NCI-H748 treated with DMSO at 0.1 percent for 48 hours (cell line): ENCODE measurements around the gene PLOD3.

Experiments
- DNase-seq: peaks from one replicate; lab custom pipeline; 2025; lab: John Stamatoyannopoulos, UW

Gene PLOD3

DNA sequence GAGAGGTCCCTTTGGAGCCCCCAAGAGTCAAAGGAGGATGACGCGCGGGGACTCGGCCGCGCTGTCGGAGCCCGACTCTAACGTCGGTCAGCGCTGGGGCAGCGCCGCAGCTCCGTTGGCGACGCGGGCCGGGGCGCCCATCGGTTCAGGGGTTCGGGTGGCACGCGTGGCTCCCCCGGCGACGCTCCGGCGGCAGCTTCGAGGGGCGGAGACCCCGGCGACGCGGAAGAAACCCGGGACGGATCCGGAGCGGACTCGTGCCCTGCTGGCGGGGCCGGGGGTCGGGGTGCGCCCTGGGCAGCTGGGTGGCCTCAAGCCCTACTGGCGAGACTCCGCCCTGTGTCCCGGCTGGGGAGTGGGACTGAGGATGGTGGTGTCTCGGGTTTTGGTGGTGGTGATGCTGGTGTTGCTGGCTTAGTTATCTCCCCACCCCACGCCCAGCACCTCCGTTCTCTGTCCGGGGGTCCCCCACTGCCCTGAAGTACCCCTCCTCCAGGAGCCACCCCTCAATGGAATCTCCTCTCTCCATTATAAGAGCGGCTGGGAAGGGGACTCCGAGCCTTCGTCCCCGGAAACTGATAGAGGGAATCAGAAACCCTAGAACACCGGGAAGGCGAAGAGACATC, 37.1 kb downstream of the PLOD3 start, which contains the start of gene NAT16:
Gene NAT16, minus strand, starts transcription at position 164 of the 626 bp plus-strand sequence. CDS start 5,486 bp downstream, outside the sequence.
- no peak for DNase-seq

DNA sequence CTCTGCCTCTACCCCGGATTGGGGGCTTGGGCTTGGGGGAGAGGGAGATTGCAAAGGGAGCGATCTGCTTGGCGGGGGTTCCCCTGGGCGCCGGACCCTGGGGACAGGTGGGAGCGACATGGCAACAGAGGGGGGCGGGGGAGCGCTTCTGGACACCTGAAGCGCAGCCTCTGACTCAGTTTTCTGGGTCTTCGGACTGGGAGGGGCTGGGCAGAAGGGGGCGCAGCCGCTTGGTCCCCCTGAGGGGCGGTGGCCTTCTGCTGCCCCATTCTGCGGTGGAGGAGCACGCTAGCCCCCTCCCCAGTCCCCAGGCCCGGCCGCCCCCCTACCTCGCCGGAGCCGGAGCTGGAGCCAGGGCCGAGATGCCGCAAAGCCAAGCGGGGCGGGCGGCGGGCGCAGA, 37.7 kb downstream of the PLOD3 start:
- DNase-seq, result no peak

DNA sequence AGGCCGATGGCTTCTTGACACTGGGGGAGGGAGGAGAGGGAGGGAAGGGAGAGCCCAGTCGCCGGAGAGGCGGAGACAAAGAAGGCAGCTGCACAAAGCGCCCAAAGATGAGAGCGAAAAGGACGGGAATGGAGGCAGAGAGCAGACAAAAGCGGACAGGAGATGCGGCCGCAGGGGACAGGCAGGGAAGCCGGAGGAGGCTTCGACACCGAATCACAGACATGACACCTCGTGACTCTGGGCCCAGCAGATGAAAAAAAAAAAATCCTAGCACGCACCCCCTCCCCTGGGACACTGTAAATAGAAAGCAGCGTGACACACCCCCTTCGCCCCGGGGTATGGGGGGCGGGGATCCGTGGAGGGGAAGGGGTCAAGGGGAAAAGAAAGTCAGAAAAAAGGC, 38.3 kb downstream of the PLOD3 start:
- DNase-seq, result peak; percentile 42

DNA sequence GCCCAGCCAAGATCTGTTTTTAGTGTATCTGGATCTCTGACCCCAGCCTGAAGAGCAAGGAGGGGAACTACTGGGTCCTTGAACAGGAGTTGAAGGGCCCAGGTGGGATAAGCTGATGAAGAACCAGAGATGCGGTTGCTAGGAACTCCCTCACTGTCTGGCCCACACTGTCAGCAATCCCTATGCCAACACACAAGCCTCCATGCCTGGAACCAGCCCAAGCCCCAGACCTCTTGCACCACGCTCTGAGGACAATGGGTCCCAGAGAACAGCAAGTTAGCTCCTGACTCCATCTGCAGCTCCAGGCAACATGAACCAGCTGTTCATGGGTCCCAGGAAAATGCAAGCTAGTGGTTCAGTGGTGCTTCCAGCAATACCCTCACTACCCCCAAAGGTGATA, 39.7 kb downstream of the PLOD3 start:
- DNase-seq, result no peak

DNA sequence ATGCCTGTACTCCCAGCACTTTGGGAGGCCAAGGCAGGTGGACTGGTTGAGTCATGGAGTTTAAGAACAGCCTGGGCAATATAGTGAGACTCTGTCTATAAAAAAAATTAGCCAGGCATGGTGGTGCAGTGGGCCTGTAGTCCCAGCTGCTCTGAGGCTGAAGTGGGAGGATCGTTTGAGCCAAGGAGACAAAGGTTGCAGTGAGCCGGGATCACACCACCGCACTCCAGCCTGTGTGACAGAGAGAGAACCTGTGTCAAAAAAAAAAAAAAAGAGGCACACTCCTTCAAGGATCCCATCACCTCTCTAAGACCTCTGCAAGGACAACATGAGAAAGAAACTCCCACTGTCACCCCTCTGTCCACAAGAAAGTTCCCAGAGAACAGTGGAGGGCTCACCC, 41.7 kb downstream of the PLOD3 start:
- no peak for DNase-seq

- DNase-seq, result no peak
Observed at GRCh38 chr7:101174322-101174854, 43.0 kb downstream of the PLOD3 start.

- no peak for DNase-seq
Observed at GRCh38 chr7:101173752-101174244, 43.6 kb downstream of the PLOD3 start.

GRCh38 chr7:101172854-101173751, 44.3 kb downstream of the PLOD3 start:
- DNase-seq, result peak; percentile 19

DNA sequence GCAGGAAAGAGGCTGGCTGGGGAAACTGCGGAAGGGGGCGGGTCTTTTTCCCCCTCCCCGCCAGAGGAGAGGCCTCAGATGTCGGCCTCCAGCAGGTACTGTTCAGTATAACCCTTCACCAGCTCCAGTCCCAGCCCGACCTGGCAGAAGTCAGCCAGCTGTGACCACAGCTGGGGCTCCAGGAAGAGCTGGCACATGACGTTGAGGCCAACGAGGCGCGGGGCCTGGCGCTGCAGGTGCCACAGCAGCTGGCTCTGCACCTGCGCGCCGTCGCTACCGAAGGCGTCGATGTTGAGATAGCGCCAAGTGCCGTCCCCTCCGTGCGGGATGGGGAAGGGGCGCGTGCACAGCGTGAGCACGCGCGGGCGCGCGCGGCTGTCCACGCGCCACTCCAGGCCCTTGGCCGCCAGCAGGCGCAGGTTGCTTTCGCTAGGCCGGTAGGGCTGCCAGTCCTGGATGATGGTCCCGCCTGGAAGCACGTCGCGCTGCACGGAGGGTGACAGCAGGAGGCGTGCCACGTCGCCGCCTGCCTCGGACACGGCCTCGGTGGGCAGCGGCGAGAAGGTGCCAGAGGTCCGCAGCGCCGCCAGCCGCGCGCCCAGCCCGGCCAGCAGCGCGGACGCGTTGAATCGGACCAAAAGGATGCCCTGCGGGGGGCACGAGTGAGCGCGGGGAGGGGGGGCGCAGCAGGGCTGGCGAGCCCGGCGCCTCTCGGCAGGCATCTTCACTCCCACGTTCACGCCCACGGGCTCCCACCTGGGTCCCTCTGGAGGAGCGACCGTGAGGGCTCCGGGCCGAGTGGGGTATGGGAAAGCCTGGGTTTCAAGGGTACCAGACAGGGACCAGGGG, 45.2 kb downstream of the PLOD3 start:
- DNase-seq, result no peak

DNA sequence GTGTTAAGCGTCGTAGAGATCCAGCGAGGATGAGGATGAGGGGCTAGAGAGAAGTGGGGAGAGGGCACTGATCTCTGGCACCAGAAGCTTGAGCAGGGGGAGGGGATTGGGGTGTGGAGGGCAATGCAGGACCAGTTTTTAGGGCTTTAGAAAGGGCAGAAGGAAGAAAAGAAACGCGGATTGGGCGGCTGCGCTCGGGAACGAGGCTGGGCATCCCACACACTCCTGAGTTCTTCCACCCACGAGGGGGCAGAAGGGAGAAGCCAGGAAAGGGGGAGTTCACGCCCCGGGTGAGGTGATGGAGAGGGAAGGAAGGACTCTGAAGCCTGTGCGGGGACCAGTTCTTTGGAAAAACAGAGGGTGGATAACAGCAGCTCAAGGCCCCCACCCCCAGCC, 45.9 kb downstream of the PLOD3 start:
- DNase-seq, result no peak

DNA sequence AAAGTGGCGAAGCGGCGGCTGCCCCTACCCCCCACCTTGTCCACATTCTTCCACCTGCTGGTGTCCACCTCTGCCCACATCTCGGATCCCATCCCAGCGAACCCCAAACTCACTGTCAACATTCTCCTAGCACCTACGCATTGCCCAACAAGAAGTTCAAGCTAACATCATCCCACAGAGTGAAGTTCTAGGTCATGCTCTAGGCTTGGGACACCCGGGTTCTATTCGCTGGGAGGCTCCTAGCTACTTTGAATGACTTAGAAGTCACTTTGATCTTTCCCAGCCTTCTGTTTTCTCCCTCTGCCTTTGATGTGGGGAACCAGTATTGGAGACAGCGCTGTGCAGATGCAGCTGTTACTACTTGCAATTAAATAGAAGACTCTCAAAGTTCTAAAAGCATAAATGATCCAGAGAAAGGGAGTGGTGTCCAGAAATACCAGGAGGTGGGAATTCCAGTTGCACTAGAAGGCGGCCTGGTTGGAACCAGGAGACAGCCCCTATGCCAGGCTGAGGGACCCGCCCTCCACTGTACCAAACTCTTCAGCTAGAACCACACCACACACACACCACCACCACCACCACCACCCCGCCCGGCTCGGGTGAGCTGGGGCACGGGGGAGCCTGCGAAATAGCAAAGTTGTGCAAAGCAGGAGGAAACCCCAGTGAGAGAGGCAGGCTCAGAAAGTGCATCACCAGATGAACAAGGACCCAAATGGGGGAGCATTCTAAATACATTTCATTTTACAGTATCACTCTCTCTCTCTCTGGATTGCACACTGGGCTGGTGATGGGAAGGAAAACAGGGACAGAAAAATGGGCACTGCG, 46.6 kb downstream of the PLOD3 start:
- no peak for DNase-seq

DNA sequence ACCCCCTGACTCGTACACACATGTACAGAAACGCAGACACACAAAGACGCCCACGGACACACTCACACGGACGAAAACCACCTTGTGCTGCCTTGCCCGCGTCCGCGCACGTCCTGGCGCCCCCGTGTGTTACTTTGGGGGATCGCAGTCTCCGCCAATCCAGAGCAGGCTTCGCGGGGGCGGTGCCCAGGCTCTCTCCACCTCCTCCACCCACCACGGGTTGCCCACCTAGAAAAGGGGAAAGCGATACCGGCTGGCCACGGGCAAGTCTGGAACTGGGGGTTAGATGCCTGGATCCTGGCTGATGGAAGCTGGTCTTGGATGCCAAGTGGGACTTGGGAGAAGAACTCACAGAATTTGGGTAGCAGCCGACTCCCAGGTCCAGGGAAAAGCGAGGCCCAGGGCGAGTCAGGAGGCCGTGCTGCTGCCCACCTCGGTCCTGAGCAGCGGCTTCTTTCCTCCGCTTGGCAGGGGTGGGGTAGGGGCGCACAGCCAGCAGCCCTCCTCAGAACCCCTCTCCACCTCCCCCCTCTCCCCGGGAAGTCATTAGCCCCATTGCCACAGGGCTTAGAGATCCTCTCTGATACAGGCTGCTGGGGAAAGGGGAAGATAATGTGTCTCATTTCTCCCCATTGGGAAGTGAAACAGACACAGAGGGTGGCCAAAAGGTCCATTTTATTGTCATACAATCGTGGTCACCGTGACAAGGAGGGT, 47.4 kb downstream of the PLOD3 start:
- peak; percentile 63 for DNase-seq

GRCh38 chr7:101169110-101169837, 48.1 kb downstream of the PLOD3 start:
- no peak for DNase-seq

DNA sequence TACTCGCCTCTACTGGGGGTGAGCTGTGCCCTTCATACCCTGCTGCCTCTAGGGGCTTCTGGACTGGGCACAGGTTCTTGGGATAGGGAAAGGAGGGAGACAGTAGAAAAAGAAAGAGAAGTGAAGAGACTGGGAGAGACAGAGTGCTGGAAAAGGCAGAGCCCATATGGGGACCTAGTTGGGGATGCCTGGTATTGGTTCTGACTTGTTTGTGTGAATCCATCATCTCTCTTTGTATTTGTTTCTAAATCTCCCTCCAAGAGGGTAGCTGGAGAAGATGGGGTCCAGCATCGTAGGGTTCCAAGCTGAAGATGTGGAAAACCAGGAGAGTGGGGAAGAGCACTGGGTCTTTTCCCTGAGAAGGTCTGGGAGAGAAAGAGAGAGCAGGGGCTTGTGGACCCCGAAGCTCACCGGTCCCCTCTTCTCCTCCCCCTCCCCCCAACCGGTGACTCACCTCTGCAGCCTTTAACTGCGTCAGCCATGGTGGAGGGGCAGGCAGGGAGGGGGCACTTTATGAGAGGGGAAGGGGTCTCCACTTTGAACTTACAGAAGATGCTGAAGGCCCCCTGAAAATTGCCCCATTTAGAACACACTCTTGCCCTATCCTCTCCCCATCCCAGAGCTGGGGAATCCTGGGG, 48.9 kb downstream of the PLOD3 start:
- DNase-seq, result no peak

DNA sequence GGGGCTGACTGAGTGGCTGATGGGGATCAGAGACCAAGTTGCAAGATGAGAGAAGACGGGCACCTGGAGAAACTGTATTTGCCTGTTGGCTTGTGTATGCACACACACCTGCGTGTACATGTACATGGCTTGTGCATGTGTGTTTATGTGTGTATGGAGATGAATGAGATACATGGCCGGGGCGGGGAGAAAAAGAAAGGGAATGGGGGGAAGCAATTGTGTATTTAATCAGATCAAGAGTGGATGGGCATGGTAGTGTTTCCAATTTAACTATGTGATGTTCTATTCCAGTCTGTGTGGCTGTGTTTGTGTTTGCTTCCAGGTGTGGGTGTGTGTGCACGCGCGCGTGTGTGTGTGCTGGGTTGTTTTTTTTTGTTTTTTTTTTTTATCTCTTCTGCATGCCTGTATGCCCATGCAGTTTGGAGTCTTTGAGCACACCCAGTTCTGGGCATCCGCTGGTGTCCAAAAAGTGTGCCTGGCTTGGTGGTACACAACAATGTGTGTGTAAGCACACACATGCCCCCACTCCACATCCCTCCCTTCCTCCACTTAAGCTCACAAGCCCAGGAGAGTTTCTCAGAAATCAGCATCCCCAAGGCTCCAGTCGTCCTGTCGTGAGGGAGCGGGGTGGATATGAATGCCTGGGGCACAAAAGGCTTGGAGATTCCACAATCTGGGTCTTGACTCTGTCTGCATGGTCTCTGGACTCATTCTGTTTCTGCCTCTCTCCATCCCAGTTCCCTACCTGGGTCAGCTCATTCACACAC, 49.6 kb downstream of the PLOD3 start:
- DNase-seq, result no peak

DNA sequence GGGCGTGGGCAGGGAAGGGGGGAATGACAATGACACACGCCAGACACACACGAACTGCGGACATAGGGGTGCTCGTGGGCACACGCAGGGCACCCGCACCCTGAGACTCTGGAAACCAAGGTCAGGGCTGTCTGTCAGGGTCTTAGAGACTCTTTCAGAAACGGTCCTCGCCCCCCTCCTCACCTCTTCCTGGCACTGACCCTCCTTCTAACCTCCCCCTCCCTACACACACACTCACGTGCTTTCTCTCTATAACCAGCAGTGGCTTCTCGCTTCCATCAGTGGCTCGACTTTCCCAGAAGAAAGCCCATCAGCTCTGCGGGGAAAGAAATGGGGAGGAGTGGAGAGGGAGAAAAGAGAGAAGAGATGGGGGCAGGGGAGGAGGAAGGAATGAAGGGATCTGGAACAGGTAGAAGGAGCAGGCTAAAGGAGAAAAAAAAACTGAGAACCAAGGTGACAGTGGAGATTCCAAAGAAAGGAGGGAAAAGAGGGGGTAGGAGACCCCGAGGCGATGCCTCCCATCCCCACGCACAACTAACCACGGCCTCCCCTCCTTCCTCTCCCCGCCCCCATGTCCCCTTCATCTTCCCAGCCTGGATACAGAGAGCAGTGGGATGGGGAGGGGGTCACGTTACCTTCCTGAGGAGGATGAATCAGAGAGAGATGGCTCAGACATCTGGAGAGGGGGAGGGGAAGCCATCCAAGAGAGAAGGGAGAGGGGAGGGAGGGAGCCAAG, 50.3 kb downstream of the PLOD3 start:
- DNase-seq, result no peak

- no peak for DNase-seq
Observed at GRCh38 chr7:101166648-101166908, 50.8 kb downstream of the PLOD3 start.
